ENCODE results near the gene DGLUCY. TPM values are rescaled to one million over a fixed set of nuclear protein-coding genes. Genes with fewer than 3 reads are reported as not detected.
"Not testable (repeated sequence)": the region's sequence is repeated elsewhere in the genome, so short reads cannot be mapped to it uniquely, and the experiment has no call there.

The DGLUCY gene
- total RNA-seq, 1 experiment from 2014 or later, result 31.7 TPM

DNA sequence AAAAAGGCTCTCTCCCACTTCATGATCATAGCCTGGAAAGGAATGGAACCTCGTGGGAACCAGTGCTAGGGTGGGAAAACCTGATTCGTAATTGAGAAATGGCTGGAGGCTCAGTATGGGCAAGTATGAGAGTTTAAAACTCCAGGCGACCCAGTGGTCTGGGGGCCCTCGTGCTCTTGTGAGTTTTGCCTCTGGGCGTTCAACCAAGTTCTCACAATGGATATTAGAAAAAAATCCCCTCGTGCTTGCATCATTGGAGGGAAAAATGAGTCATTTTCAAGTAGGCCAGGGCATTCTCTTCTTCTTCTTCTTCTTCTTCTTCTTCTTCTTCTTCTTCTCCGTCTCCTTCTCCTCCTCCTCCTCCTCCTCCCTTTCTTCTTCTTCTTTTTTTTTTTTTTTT lies 91.6 kb downstream of the DGLUCY start:
- no peak for DNase-seq (ENCODE audit: low spot score)

DNA sequence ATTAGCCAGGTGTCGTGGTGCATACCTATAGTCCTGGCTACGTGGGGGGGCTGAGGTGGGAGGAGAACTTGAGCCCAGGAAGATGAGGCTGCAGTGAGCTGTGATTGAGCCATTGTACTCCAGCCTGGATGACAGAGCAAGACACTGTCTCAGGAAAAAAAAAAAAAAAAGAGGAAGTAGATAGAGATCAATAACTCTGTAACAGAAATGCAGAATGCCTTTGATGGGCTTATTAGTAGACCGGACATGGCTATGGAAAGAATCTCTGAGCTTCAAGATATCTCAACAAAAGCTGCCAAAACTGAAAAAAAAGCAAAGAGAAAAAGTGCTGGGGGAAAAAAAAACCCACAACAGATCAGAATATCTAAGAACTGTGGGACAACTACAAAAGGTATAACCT lies 93.1 kb downstream of the DGLUCY start:
- DNase-seq (ENCODE audit: low spot score), result no peak

DNA sequence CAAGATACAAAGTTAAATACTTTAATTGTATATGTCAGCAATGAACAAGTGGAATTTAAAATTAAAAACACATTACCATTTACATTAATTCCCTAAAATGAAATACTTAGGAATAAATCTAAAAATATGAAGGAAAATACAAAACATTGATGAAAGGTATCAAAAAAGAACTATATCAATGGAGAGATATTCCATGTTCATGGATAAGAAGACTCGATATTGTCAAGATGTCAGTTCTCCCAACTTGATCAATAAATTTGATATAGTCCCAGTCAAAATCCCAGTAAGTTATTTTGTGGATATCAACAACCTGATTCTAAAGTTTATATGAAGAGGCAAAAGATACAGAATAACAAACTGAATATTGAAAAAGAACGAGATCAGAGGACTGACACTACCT lies 97.1 kb downstream of the DGLUCY start:
- no peak for DNase-seq (ENCODE audit: low spot score)

DNA sequence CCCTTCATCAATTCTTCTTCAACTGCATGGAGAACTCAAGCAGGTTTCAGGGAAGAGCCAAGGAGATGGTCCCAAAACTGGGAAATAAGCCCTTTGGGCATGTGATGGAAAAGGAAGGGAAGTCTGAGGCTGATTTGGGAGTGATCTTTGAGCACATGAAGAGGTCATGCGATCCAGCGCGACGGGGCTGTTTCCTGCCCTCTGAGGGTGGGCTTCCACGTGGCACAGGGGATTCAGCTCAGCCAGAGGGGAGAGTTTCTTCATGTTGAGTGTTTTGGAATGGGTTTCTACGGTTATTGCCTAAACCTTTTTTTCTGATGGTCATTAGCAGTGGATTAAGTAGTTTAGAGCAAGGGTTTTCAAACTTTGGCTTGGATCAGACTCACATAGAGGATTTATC lies 100.4 kb downstream of the DGLUCY start:
- no peak for DNase-seq (ENCODE audit: low spot score)

DNA sequence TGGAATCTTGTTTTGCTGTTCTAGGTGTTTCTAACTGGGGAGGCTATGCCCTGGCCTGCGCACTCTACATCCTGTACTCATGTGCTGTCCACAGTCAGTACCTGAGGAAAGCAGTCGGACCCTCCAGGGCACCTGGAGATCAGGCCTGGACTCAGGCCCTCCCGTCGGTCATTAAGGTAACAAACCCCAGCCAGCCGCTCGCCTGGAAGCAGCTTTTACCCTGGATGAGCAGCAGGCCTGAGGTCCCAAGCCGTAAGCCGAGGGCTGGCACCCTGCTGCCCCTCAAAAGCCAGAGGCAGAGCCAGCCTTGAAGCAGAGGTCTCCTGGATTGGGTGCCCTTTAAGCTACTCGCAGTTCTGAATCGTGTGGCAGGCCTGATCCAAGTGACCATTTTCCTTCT lies 101.5 kb downstream of the DGLUCY start:
- DNase-seq (ENCODE audit: low spot score), result no peak

DNA sequence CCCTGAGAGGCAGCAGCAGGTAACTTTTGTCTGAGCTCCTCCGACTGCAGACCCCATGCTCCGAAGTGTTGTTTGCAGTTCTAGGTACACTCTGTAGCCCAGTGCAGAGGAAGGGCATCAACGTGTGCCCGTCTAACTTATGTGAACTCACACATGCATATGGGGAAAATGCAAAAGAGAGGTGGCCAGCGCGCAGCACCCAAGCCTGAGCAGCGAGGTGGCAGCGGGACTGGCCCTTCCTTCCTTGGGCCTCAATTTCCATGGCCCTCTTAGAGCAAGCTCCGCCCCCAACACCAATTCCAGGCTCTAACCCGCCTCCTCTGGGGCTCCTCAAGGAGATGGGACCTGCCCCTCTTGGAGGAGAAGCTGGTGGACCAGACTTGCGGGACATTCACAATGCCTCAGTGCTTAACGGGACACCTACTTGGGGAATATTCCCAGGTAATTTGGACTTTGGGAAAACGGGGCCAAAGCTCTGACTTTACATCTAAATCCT lies 102.9 kb downstream of the DGLUCY start:
- no peak for DNase-seq (ENCODE audit: low spot score)

DNA sequence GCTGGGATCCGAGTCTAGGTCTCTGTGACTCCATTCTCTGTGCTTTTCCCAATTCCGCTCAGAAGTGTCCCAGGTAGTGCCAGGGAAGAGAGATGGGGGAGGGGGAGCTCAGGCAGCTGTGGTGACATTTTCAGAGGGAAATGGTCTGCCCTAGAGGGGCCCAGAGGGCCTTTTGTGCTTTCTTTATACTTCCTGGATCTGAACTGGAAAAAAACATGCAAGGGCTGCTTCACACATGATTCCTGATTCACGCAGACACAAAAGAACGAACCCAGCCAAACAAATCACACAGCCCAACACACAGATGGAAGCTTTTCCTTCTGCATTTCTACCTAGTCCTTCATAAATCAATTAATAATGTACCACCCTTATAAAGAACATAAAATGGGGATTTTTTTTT lies 104.1 kb downstream of the DGLUCY start:
- no peak for DNase-seq (ENCODE audit: low spot score)

DNA sequence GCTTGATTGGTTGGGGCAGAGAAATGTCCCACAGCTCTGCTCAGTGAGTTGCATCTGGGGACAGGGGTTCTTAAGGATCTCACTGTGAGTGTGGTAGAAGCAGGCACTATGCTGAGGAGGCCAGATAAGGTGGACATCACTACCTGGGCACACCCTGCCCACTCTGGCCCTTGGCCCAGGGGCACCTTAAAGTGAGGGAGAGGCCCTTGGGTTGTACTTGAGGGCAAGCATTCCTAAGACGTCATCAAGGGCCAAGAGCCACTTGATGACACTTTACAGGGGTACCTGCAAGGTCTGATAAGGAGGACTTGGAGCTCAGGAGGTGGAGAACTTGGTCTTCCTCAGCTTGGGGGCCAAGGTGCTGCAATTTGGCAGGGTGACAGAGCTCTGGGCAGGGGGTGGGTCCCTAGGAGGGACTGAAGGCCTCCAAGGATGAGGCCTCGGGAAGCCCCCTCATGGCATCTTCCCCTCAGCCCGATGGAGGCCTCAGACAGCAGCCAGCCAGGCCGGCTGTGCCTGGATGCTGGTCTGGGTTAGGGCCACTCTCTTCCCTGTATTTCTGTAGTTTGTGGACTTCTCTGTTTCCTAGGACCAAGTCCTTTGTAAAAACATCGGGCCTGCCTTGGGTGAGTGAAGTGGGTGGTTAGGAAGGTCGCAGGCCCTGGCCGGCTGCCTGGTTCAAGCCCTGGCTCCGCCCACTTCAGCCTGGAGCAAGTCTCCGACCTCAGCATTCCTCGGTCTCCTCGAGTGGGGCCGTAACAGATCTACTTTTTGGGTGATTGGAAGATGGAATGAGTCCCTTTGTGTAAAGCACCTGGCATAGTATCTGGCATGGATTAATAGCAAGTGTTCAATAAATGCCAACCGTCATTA lies 105.9 kb downstream of the DGLUCY start:
- no peak for DNase-seq (ENCODE audit: low spot score)

DNA sequence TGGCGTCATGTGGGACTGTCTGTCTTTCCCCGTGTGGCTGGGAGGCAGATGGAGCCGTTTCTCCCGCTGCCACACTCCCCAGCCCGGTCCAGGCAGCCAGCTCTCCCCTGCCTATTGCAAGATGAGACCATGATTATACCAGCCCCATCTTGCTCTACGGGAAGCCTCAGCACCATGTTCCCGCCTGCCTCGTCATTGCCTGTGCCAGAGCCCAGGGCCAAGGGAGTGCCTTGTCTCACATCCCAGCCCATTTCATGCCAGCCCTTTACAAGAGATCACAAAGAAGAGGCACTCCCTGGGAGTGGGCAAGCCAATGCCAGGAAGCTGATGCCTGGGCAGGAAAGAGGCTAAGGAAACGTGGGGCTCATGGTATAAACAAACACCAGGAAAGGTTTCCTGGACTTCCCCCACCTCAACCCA lies 106.7 kb downstream of the DGLUCY start:
- no peak for DNase-seq (ENCODE audit: low spot score)

DNA sequence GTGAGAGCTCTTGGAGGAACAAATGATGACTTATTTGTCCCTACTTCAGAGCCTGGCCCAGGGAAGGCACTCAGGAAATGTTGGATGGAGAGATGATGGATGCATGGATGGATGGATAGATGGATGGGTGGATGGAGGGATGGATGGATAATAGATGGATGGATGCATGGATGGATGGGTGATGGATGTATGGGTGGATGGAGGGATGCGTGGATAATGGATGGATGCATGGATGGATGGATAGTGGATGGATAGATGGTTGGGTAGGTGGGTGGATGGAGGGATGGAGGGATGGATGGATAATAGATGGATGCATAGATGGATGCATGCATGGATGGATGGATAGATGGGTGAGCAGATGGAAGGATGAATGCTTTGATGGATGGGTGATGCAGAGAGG lies 107.4 kb downstream of the DGLUCY start:
- DNase-seq (ENCODE audit: low spot score), result no peak

DNA sequence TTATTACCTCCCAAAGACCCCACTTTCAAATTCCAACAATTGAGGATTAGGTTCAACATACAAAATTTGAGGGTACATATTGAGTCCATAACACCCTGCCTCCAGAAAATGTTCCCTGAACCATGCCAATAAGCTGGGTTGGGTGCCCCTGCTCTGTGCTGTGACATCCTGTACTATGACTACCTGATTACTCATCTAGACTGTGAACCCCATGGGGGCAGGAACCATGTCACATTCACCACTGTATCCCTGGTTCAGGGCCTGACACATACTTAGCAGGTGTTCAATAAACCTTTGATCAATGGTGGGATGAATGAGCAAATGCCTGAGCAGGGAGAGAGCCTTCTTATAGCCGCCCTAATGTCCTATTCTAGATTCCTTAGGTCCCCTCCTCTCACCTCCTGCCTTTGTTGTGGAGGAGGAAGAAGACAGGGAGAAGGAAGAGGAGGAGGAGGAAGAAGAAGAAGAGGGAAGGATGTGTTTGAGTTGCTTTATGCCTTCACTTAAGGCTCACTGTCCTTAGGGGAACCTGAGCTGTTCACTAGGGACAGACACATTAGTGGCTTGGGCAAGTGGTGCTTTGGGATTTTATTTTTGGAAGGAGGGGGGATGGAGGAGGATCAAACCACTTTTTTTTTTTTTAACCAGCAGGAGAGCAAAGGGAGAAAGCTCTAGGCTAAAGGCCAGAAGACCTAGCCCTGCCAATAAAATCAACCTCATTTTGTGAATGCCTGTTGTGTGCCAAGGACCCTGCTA lies 109.3 kb downstream of the DGLUCY start:
- no peak for DNase-seq (ENCODE audit: low spot score)

DNA sequence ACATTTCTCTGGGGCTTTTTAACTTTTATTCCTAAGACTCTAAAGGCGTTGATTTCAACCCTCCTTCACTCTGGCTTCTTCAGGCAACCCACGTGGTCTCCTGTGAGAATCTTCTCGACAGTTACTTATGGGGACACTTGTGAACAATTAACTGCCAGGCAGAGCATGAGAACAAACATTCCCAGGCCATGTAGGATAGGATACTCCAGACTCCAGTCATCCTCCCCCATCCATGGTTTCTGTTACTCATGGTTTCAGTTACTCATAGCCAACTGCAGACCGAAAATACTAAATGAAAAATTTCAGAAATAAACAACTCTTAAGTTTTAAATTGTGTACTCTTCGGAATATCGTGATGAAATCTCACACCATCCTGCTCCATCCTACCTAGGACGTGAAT lies 111.2 kb downstream of the DGLUCY start:
- DNase-seq (ENCODE audit: low spot score), result no peak

DNA sequence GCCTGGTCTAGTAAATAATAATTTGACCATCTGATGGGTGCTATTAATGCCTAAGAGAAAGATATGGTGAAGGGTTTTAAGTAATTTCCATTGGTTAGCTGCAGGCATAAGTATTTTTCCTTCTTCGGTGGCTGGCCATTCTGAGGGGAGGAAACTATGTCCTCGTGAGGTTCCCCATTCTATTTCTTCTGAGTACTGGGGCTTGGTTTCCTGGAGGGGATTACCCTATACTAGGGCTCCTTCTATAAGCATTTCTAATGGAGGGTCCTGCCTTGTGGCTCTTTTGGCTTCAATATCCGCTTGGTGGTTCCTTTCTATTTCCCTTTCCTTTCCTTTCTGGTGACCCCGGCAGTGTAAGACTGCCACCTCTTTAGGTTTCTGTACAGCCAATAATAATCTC lies 112.5 kb downstream of the DGLUCY start:
- not testable (repeated sequence) for DNase-seq (ENCODE audit: low spot score)

DNA sequence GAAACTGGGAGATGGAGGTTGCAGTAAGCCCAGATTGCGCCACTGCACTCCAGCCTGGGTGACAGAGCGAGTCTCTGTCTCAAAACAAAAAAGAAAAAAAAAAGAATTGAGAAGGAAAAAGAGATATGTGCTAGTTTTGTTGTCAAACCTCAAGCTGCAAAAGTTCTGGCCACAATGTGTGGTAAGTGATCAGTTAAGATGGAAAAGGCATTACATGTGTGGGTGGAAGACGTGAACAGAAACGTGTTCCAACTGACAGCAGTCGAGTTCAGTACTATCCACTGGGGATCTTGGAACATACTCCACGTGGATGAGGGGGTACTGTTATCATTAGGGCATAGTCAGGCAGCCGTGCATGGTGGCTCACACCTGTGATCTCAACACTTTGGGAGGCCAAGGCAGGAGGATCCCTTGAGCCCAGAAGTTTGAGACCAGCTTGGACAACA lies 113.3 kb downstream of the DGLUCY start:
- DNase-seq (ENCODE audit: low spot score), result no peak

DNA sequence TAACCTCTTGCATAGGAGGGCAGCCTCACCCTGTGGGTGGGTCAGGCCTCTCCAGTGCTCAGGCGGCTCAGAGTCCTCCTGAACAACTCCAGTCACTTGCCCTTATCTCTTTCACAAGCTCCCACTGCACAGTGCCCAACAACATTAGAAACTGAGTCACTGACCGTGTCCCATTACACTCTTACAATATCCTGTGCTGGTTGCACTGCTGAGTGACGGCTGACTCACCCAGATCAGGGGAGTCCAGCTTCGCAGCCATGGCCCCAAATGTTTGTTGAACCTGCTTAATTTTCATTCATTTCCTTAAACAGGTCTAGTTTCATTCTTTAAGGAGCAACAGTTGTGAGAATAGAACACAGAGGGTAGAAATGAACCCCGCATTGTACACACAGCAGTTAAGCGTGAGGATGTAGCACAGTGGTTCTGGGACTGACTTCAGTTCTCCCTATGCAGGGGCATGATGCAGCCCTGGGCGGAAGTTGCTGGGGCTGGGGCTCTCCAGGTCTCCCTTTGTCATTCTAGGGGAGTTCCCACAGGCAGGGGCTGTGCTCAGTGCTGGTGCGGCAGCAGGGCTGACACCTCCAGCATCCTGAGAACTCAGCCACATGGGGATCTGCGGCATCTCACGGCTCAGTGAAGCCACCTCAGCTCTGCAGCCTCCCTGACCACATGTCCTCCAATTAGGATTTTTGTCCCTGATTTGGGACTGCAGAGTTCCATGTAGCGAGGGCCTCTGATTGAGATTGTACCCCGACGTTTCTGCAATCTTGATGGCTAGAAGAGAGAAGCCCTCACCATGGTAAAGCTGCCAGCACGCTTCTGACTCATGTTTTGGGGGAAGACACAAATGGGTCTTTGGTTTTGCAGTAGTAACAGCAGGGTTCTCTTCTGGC lies 114.5 kb downstream of the DGLUCY start:
- DNase-seq (ENCODE audit: low spot score), result peak; percentile 49

DNA sequence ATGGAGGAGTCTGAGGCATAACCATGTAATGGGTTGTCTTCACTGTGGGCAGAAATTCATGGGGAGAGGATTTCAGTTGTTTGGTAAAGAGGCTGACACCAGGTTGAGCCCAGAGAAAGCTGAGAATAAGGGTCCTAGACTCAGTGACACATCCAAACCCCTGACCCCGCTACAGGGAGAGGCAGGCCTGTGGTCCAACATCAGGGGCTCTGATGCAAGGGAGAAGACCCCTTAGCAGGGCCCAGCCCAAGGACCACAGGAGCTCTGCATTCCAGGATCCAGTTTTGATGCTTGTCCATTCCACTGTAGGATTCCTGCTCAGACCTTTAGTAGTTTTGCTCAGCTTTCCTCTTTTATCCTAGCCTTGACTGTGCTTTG lies 115.1 kb downstream of the DGLUCY start:
- no peak for DNase-seq (ENCODE audit: low spot score)

DNA sequence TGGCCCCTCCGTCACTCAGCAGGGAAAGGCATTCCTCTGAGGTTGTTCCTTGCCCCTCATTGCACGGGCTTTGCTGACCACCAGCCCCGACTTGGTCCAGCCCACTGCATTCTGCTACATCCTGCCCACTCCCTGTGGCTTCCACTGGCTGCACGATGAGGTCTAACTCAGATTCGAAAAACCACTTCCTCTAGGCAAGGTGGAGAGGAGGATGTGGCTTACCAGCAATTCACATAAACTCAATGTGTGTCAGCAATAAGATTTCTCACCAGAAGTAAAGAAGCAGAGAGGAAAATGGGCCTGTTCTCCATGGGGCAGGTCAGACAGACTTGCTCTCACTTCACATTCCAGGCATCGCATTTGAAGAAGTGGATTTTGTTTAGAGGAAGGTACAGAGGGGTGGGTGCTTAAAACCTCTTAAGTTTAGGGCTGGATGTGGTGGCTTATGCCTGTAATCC lies 115.9 kb downstream of the DGLUCY start:
- DNase-seq (ENCODE audit: low spot score), result peak; percentile 78

DNA sequence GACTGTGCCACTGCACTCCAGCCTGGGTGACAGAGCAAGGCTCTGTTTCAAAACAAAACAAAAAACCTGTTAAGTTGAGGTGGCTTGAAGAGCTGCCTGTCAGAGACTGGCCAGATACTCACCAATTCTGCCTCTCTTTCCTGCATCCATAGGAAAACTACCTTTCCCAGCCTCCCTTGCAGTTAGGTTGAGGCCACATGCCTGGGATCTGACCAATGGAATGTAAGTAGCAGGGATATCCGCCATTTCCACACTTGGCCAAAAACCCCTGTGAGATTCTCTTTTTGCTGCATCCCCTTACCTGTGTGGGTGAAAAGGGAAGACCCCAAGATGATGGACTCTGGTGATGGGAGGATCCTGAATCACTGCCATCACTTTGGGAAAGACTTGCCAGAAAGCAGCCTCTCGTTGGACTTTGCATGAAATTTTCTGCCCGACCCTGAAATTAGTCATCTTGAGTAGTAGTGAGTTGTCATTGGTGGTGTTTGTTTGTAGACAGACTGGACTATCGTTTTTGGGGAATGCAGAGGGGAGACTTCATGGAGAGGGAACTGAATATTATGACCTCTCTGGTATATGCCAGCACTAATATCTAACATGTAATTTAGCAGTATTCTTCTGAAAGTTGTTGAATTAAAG lies 116.6 kb downstream of the DGLUCY start:
- DNase-seq (ENCODE audit: low spot score), result peak; percentile 18

DNA sequence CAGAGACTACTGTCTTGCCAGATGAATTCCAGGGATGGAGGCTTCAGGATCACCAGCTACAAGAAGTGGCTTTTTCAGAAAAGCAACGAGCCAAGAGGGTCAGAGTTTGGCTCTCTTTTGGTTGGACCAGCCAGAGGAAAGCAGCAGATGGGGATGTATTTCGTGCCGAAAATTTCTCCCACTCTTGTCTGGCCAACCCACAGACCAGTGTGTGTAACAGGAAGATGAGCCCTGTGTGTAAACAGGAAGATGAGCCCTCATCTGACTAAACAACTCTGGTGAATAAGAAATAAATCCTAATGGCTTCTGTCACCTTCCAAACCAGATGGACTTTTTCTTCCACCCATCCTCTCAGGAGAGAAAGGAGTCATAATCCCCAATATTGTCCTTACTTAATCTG lies 117.6 kb downstream of the DGLUCY start:
- no peak for DNase-seq (ENCODE audit: low spot score)

DNA sequence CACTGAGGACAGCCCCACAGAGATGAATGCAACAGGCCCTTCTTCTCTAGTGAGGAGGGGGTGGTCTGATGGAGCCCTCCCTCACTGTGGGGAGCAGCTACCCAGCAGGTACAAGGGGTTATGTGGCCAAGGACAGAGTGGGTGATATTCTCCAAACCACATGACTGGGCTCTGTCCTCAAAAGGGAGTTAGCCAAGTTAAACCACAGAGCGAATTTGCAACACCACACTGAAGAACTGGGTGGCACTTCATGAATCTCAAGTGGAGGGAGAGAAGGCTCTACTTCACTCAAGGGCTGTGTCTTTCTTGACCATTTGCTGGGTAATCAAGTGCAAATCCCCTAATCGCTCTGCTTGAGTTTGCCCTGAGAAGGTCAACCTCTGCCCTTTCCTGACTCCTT lies 118.2 kb downstream of the DGLUCY start:
- no peak for DNase-seq (ENCODE audit: low spot score)

DNA sequence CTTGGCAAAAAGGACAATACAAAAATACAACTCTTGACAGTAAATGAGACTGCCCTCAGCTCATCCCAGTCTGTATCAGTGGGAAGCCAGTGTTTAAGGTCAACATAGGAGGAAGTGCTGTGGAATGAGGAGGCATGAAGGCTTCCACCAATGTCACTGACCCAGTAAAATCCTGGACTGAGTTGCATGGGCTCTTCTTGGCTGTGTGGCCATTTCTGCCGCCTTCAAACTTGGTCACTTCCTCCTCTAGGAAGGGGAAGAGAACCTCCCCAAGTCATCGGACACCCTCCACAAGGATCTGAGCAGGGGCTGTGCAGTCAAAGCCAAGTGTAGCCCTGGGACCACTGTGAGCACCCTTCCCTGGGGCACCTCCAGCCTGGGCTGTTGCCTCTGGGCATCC lies 118.7 kb downstream of the DGLUCY start:
- no peak for DNase-seq (ENCODE audit: low spot score)
